Measurements from ENCODE around the gene STX4. TPM values are rescaled to one million over a fixed set of nuclear protein-coding genes. Genes with fewer than 3 reads are reported as not detected.

The STX4 gene
- total RNA-seq, 1 experiment from 2014 or later, result 17.1 TPM

DNA sequence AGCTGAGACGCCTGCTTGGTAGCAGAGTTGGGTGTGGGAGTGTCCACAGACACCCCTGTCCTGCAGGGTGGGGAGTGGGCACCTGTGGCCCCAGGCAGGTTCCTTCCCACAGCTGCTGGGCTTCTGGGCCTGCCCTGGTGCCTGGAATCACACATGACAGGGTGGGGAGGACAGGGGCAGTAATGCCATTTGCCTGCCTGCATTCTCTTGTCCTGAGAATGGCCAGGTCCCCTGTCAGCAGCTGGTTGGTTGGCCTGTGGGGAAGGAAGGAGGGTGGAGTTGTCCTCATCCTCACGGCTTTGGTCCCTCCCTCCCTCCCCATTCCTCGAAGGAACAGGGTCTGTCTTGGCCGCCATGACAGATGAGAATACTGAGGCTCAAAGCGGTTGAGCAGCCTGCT lies 50.2 kb downstream of the STX4 start:
- DNase-seq (ENCODE audit: low spot score), result no peak

DNA sequence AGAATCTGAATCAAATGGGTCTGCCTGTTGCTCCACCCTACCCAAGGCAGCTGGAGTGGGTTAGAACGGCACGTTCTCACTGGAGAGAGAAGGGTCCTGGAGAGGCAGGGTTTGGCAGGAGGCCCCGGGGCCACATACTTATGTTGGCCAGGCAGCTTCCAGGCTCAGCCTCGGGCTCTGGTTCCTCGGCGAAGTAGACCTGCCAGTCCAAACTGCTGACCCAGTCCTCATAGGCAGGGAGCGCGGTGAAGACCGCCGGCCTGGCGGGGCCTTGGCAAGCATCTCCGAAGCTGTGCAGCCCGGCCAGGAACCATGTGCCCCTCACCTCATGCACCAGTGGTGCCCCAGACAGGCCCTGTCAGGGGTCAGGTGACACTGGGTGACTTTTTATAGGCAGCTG lies 50.6 kb downstream of the STX4 start:
- no peak for DNase-seq (ENCODE audit: low spot score)

DNA sequence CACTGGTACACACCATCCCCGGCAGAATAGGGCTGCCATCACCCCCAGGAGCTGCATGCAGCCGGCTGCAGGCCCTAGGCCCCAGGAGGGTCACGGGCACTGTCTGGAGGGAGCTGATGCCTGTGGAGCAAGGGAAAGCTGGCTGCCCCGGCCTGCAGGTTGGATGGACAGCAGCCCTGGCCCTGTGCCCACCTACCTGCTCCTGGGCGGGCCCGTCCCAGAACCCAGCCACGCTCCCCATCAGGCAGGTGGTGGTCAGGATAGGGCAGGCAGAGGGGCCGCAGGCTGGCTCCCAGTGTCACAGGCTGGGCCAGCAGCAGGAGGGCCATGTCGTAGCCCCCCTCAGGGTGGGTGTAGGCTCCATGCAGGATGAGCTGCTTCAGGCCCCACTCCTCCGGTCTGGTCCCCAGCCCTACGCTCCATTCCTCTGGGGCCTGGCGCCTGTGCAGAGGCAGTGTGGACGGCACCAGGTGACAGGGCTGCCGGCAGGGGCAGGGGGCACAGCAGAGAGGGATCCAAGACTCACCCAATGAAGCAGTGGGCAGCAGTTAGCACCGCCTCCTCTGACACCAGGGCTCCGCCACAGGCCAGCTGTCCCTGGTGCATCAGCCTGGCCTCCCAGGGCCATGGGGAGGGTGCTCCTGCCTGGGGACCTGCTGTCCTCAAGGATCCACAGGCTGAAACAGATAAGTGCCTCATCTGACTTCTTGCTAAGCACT lies 51.4 kb downstream of the STX4 start:
- DNase-seq (ENCODE audit: low spot score), result no peak

DNA sequence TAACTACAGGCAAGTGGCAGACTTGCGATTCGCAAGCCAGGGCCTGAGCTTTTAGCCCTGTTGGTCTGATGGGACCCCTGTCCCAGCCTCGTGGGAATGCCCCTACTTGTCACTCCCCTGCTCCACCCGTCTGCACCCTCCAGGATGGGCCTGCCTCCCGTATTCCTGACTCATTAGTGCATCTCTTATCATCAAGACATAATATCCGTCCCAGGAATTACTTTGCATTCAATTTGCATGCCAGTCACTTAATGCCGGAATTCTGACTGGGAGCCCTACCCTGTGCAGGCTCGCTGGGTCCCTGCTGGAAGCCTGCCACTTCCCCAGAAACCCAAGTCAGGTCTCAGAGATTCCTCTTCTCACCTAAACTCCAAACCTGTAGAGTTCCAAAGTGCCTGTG lies 52.1 kb downstream of the STX4 start:
- no peak for DNase-seq (ENCODE audit: low spot score)

DNA sequence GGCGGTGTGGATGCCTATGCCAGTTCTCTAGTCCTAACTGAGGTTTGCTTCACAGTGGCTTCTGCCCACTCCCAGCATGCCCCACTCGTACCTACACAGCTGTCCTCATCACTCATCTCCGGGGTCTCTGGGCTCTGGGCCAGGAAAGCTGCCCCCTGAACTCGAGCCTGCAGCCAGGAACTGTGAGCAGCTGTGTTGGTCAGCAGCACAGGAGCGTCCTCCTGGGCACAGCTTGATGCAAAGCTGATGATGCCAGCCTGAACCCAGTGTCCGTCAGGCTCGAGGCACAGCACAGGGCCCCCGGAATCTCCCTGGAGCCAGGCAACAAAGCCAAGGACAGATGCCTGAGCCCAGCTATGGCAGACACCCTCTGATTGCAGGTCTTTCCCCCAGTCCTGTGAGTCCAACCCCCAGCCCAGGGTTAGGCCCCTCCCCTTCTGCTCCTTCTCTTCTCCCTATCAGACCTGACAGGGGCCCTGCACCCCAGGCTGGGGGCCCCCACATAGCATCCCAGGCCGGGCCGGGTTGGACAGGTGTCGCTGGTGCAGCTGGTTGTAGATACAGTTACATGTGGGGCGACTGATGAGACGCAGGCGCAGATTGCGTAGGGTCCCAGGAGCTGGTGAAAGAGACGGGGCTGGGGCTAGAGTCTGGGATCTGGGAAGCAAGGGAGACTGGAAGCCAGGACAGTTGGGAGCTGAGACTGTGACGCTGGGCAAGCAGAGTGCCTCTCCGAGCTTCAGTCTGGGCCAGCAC lies 52.7 kb downstream of the STX4 start:
- DNase-seq (ENCODE audit: low spot score), result no peak

DNA sequence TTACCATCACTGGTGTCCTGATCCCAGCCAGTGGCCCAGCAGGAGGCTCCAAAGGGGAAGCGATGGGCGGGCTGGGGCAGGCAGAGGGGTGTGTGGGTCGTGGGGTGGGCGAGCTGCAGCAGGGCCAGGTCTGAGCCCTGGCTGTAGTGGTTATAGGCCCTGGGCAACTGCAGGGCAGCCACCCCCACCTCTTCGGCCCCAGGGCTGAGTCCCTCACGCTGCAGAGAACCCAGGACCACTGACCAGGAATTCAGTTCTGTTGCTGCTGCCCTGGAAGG lies 53.2 kb downstream of the STX4 start:
- DNase-seq (ENCODE audit: low spot score), result no peak

DNA sequence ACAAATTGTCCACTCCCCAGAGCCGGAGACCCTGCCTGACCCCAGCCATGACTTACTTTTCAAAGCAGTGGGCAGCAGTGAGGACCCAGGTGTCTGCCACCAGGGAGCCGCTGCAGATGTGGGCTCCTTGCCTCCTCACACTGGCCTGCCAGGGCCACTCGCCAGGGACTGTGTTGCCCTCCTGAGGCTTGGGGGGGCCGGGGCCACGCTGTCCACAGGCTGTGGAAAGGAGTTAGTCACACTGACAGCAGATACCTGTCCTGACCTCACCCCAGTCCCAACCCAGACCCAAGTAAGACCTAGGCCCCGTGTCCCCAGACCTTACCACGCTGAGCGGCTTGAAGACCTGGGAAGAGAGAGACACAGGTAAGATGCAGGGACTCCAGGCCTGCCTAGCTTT lies 54.1 kb downstream of the STX4 start:
- DNase-seq (ENCODE audit: low spot score), result no peak

DNA sequence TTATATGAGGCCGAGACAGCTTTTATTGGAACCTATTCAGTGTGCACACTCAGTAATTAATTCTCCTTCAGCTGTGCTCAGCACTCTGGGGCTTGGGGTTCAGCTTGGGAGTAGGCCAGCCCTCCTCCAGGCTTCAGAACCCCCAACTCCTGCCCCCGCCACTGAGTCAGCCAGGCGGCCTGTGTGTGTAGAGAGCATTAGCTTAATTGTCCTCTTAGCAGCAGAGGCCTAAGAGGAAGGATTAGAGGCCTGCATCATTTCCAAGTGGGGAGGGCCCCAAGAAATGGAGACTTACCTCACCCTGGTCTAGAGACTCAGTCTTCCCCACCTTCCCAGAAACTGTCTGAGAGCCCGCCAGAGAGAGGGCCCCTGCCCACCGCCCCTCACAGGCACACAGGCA lies 54.6 kb downstream of the STX4 start:
- no peak for DNase-seq (ENCODE audit: low spot score)

DNA sequence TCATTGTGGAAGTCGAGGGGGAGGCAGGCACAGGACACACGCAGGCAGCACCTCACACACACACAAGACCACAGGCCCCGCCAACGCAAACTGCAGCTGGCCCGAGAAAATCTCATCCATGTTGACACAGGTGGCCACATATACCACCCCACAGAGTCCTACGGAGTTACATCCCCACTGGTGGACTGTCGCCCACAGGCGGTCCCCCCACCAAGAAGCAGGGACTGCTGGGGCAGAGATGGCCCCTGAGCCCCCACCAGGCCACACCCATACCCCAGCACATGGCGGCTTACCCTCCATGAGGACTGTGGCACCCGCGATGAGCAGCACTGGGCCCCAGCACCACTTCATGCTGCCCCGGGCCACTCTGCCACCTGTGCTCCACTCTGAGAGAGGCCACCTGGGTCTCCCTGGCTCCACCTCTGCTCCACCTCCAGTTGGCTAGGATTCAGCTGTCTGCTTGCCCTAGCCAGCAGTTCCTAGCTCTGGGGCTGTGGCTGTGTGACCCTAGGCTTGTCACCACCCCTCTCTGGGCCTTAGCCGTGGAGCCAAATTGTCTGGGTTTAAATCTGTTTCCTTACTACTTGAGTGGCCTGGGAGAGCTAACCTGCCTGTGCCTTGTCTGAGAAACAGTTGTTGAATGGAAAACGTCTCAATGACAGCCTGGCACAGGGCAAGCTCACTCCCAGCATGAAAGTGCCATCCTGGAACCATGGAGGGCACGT lies 55.3 kb downstream of the STX4 start, which contains the start of gene PRSS53:
TSS of gene PRSS53 (minus strand) at position 485 of the 725 bp plus-strand sequence. CDS start at position 351, 134 bp downstream.
- DNase-seq (ENCODE audit: low spot score), result no peak

DNA sequence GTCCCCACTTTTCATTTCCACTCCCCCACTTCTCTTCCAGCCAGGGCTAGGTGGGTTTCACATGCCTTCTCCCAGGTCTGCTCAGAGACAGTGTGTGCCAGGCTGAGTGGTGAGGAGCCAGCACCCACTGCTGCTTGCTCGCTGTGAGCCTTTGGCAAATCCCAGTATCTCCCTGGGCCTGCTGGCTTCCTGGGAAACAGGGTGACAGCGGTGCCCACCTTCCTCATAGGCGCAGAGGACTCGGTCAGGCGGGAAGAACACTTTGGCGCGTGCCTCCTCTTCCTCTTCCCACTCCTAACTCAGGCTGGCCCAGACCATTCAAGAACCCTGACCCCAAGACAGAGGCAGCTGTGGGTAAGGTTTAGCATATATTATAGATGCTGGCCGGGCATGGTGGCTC lies 55.8 kb downstream of the STX4 start:
- no peak for DNase-seq (ENCODE audit: low spot score)

Other genes with a start within 250 kb of the STX4 start
- gene ZNF629, start 246.4 kb upstream of the STX4 start, total RNA-seq (2014; rRNA removed; shearing (Covaris generic)), result 19.8 and 21.3 TPM in 2 replicates
- gene BCL7C, start 139.5 kb upstream of the STX4 start, total RNA-seq (2014; rRNA removed; shearing (Covaris generic)), result 28.3 and 34.3 TPM in 2 replicates
- gene CTF1, start 136.9 kb upstream of the STX4 start, total RNA-seq (2014; rRNA removed; shearing (Covaris generic)), result not detected in 2 replicates
- 42.6 and 43.3 TPM in 2 replicates for gene FBXL19, start 110.0 kb upstream of the STX4 start, total RNA-seq (2014; rRNA removed; shearing (Covaris generic))
- gene ORAI3, start 84.5 kb upstream of the STX4 start, total RNA-seq (2014; rRNA removed; shearing (Covaris generic)), result 16.9 and 22.9 TPM in 2 replicates
- 7.7 and 9.8 TPM in 2 replicates for gene SETD1A, start 75.8 kb upstream of the STX4 start, total RNA-seq (2014; rRNA removed; shearing (Covaris generic))
- 24.7 and 28.9 TPM in 2 replicates for gene HSD3B7, start 48.4 kb upstream of the STX4 start, total RNA-seq (2014; rRNA removed; shearing (Covaris generic))
- gene STX1B, start 22.9 kb upstream of the STX4 start, total RNA-seq (2014; rRNA removed; shearing (Covaris generic)), result not detected in 2 replicates
- gene ZNF668, start 40.7 kb downstream of the STX4 start, total RNA-seq (2014; rRNA removed; shearing (Covaris generic)), result 21.6 and 29.8 TPM in 2 replicates
- gene ZNF646, start 40.9 kb downstream of the STX4 start, total RNA-seq (2014; rRNA removed; shearing (Covaris generic)), result 18.4 and 22.0 TPM in 2 replicates
- 1.3 and 3.7 TPM in 2 replicates for gene PRSS53, start 55.4 kb downstream of the STX4 start, total RNA-seq (2014; rRNA removed; shearing (Covaris generic))
- gene VKORC1, start 61.2 kb downstream of the STX4 start, total RNA-seq (2014; rRNA removed; shearing (Covaris generic)), result 72.3 and 74.4 TPM in 2 replicates
- 53.2 and 56.3 TPM in 2 replicates for gene BCKDK, start 74.8 kb downstream of the STX4 start, total RNA-seq (2014; rRNA removed; shearing (Covaris generic))
- gene KAT8, start 84.1 kb downstream of the STX4 start, total RNA-seq (2014; rRNA removed; shearing (Covaris generic)), result 50.1 and 55.7 TPM in 2 replicates
- gene PRSS8, start 102.2 kb downstream of the STX4 start, total RNA-seq (2014; rRNA removed; shearing (Covaris generic)), result 116 and 128 TPM in 2 replicates
- gene PRSS36, start 116.5 kb downstream of the STX4 start, total RNA-seq (2014; rRNA removed; shearing (Covaris generic)), result 2.3 and 4.1 TPM in 2 replicates
- gene FUS, start 146.6 kb downstream of the STX4 start, total RNA-seq (2014; rRNA removed; shearing (Covaris generic)), result 34.0 and 36.5 TPM in 2 replicates
- gene PYCARD, start 169.2 kb downstream of the STX4 start, total RNA-seq (2014; rRNA removed; shearing (Covaris generic)), result 118 and 130 TPM in 2 replicates
- 0.23 and 0.84 TPM in 2 replicates for gene TRIM72, start 180.6 kb downstream of the STX4 start, total RNA-seq (2014; rRNA removed; shearing (Covaris generic))
- gene PYDC1, start 183.6 kb downstream of the STX4 start, total RNA-seq (2014; rRNA removed; shearing (Covaris generic)), result not detected in 2 replicates
- 4.3 and 5.1 TPM in 2 replicates for gene ITGAM, start 226.4 kb downstream of the STX4 start, total RNA-seq (2014; rRNA removed; shearing (Covaris generic))

All from HT-29 (cell line).